Measurements from ENCODE around the gene MYCL. TPM values are rescaled to one million over a fixed set of nuclear protein-coding genes. Genes with fewer than 3 reads are reported as not detected.

The MYCL gene
- 8.8 TPM for total RNA-seq

GRCh38 chr1:39901714-39902459, at the start of gene MYCL:
Gene MYCL (minus strand): TSS chr1:39901917. CDS start chr1:39901434, 483 bp downstream.

Small RNA genes within 50 kb of the gene (small RNA-seq; reads per million reads assigned to genes)
- gene RF00019 = not detected

Other genes with a start within 250 kb of the MYCL start
- 2.3 TPM for gene NT5C1A, start 229.8 kb downstream of the MYCL start, total RNA-seq
- 195 TPM for gene HPCAL4, start 210.5 kb downstream of the MYCL start, total RNA-seq
- gene PPIE, start 163.0 kb downstream of the MYCL start, total RNA-seq = 24.5 TPM
- gene OXCT2, start 130.6 kb downstream of the MYCL start, total RNA-seq = 0.46 TPM
- gene BMP8B, start 113.1 kb downstream of the MYCL start, total RNA-seq = 1.4 TPM
- 41.3 TPM for gene TRIT1, start 18.4 kb downstream of the MYCL start, total RNA-seq
- 26.8 TPM for gene MFSD2A, start 53.2 kb upstream of the MYCL start, total RNA-seq
- 113 TPM for gene CAP1, start 138.8 kb upstream of the MYCL start, total RNA-seq
- gene PPT1, start 195.3 kb upstream of the MYCL start, total RNA-seq = 65.5 TPM

Measured in diencephalon (tissue), 1 donor.